ENCODE results near the gene DPH2. TPM values are rescaled to one million over a fixed set of nuclear protein-coding genes. Genes with fewer than 3 reads are reported as not detected.

DPH2 gene
- total and polyA plus RNA-seq, 10 of the 15 experiments (the other 5 are each of a cell fraction or from before 2014, with no cell fraction given): 13.1 to 82.9 (median 52.0) TPM

- TF ChIP-seq ATF2 (IDR thresholded peaks at IDR 0.05; ENCODE audit: low read length) (no peak), SREBF1 (IDR thresholded peaks at IDR 0.05; ENCODE audit: low read length) (no peak), MYC (IDR thresholded peaks at IDR 0.05; ENCODE audit: insufficient read depth, insufficient read length, insufficient replicate concordance, low read length, severe bottlenecking) (no peak)
- TF ChIP-seq, protein P1, sequence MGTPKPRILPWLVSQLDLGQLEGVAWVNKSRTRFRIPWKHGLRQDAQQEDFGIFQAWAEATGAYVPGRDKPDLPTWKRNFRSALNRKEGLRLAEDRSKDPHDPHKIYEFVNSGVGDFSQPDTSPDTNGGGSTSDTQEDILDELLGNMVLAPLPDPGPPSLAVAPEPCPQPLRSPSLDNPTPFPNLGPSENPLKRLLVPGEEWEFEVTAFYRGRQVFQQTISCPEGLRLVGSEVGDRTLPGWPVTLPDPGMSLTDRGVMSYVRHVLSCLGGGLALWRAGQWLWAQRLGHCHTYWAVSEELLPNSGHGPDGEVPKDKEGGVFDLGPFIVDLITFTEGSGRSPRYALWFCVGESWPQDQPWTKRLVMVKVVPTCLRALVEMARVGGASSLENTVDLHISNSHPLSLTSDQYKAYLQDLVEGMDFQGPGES (IDR thresholded peaks at IDR 0.05): no peak
Observed at GRCh38 chr1:43991200-43991475, 21.3 kb downstream of the DPH2 start (continued).

DNA sequence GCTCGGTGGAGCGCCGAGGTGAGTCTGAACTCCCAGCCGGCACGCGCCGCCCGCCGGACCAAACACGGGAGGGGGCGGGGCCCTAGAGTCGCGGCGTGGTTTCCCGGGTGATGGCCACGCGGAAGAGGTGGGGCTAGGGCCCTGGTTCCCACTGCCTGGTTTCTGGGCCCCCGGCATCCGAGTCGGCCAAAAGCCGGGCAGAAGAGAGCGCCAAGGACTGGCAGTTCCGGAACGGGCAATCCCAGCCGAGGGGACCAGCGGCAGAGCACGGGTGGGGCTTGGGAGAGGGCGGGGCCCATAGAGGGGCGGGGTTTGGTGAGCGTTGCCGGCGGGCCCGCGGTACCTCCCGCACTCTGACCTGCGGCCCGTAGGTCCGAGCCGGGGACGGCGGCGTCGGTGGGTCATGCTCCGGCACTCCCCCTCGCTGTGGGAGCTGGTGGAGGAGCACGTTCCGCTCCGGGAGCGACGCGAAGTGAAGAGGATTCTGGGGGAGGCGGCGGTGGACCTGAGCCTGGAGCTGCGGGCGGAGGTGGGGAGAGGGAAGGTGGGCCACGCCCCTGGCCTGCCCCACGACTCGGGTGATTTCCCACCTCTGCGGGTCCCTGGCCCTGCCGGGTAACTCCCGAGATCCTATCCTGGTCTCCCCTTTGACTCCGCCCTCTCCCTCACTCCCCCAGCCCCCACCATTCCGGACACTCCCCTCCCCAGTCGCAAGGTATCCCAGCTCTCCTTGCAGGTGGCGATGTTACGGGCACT lies 21.8 kb downstream of the DPH2 start, which contains the start of gene CCDC24:
TSS of gene CCDC24 (plus strand) at position 124 of the 756 bp plus-strand sequence. CDS start at position 404, 280 bp downstream.
- Histone ChIP-seq H3K9ac (ENCODE audit: control insufficient read depth, insufficient read depth, low read length) (peak within 1 kb of the TSS; percentile 39; the same call in 1 of the 2 replicates), H3K27ac (ENCODE audit: control insufficient read depth, insufficient read depth) (peak within 1 kb of the TSS; percentile 42; the same call in 1 of the 2 replicates), H3K79me2 (ENCODE audit: control insufficient read depth, insufficient read depth, low read length) (no peaks in the 10 kb centered on the region), H3K4me2 (ENCODE audit: control insufficient read depth, insufficient read depth) (peak within 1 kb of the TSS; percentile 23), H3K36me3 (ENCODE audit: control insufficient read depth in 2 of 2, insufficient read depth in 2 of 2, low read length in 1 of 2) (no peaks in the 10 kb centered on the region; a peak in 1 of 4 replicates), H2AFZ (ENCODE audit: control insufficient read depth, low read depth, low read length) (peak within 1 kb of the TSS; percentile 91), H3K4me1 (ENCODE audit: control insufficient read depth, insufficient read depth, low read length) (peaks cover 17% of the 10 kb centered on the region), H3K27me3 (replicated peaks in 1 of 2; ENCODE audit: control insufficient read depth in 2 of 2, insufficient read depth in 2 of 2, low read length in 1 of 2) (no peaks in the 10 kb centered on the region), H4K20me1 (ENCODE audit: control insufficient read depth, insufficient read depth) (no peaks in the 10 kb centered on the region), H3K9me3 (replicated peaks; ENCODE audit: control insufficient read depth, insufficient read depth, low read length) (no peaks in the 10 kb centered on the region), H3K4me3 (peak within 1 kb of the TSS; percentile 72)
- peak; percentile 90 for ATAC-seq
- DNase-seq (ENCODE audit: low read depth, low spot score): no peak
- CTCF ChIA-PET: interaction anchor here (1.2 to 4.6 kb wide), 8 partner anchors 14 to 228 kb away, joined by 3 to 25 read pairs (median 10); partner anchors contain the start of genes ATP6V0B and IPO13
- in situ Hi-C loops (cut with MboI): no loop called here
- WGBS (ENCODE audit: insufficient coverage, insufficient replicate concordance, low lambda C conversion rate, missing lambda C conversion rate): 2% methylated on average over 45 of the region's 66 CpGs
- no TSS peak for BruUV-seq (replicated peaks)
- intact Hi-C loops (cut with micrococcal nuclease; ENCODE audit: unreplicated experiment): loop anchor here (5.0 kb wide), 1 partner anchor 41 kb away; the partner anchor contains the start of gene SLC6A9
- POLR2A ChIA-PET: interaction anchor here (0.9 to 1.7 kb wide), 4 partner anchors 14 to 39 kb away, joined by 4 to 6 read pairs (median 4); partner anchors contain the start of gene ATP6V0B
- SMC1A ChIA-PET (ENCODE audit: uncharacterized antibody, unreplicated experiment): interaction anchor here (0.7 to 2.4 kb wide), 4 partner anchors 37 to 342 kb away, joined by 3 to 7 read pairs (median 6); partner anchors contain the start of genes IPO13 and KDM4A
- FAIRE-seq: peak; percentile 68
- RAD21 ChIA-PET (ENCODE audit: unreplicated experiment): interaction anchor here (1.8 kb wide), 1 partner anchor 228 kb away, joined by 7 read pairs; no protein-coding TSS in a partner anchor
- TF ChIP-seq ZNF274 (IDR thresholded peaks at IDR 0.05; ENCODE audit: insufficient read depth, insufficient read length) (no peak), MXI1 (IDR thresholded peaks at IDR 0.05; ENCODE audit: low read depth, low read length) (peak; percentile 95), NFXL1 (IDR thresholded peaks at IDR 0.05; ENCODE audit: borderline replicate concordance) (no peak), BMI1 (IDR thresholded peaks at IDR 0.05; ENCODE audit: borderline replicate concordance) (peak; percentile 51; the same call in 1 of the 2 replicates), CBX3 (IDR thresholded peaks at IDR 0.05; ENCODE audit: borderline replicate concordance, low read depth) (no peak), NFYA (IDR thresholded peaks at IDR 0.05; ENCODE audit: borderline replicate concordance, low read depth, low read length) (no peak), CEBPB (IDR thresholded peaks at IDR 0.05; ENCODE audit: borderline replicate concordance in 1 of 2, low read depth in 2 of 2, low read length in 2 of 2) (no peak), ZSCAN29 (IDR thresholded peaks at IDR 0.05) (no peak), STAT1 (conservative IDR thresholded peaks at IDR 0.05) (no peak), ZNF384 (IDR thresholded peaks at IDR 0.05; ENCODE audit: borderline replicate concordance, low read depth, low read length) (no peak), CHD2 (IDR thresholded peaks at IDR 0.05; ENCODE audit: borderline replicate concordance, low read depth, low read length) (no peak), RELB (IDR thresholded peaks at IDR 0.05; ENCODE audit: low read depth) (no peak)

Data from GM12878 (cell line).